Peyer's patch (tissue), 4 donors: Measurements from ENCODE around the gene BRMS1L. TPM values are rescaled to one million over a fixed set of nuclear protein-coding genes. Genes with fewer than 3 reads are reported as not detected.

Experiments used
- DNase-seq, 3 donors: peaks; one replicate each; pipeline ENCODE4 v3.0.0-alpha.2; 2017 to 2019
- H3K27ac ChIP-seq, 4 donors: fragments of 200-600 bp; sonication (generic); one replicate each; pipeline ENCODE4 v1.5.1; 2016 to 2019
- H3K27me3 ChIP-seq, 2 donors: fragments of 200-600 bp; sonication (generic); one replicate each; pipeline ENCODE4 v1.5.1; 2019
- H3K36me3 ChIP-seq, 3 donors: fragments of 200-600 bp; sonication (generic); one replicate each; pipeline ENCODE4 v1.5.1; 2016 to 2019
- H3K4me1 ChIP-seq, 4 donors: fragments of 200-600 bp; sonication (generic); one replicate each; pipeline ENCODE4 v1.5.1; 2016 to 2019
- H3K4me3 ChIP-seq, 4 donors: fragments of 200-600 bp; sonication (generic); 1 replicate in 3 of 4; 2 replicates in 1 of 4; pipeline ENCODE4 v1.5.1; 2016 to 2019; ENCODE audit warnings: mild to moderate bottlenecking in 1 of 4
- H3K9me3 ChIP-seq, 4 donors: fragments of 200-600 bp; sonication (generic); one replicate each; pipeline ENCODE4 v1.5.1; 2016 to 2019; ENCODE audit warnings: mild to moderate bottlenecking in 1 of 4
- POLR2A ChIP-seq, 2 donors: fragments of 450-650 bp; IDR thresholded peaks; one replicate each; pipeline ENCODE4 v1.5.1; 2017; ENCODE audit warnings: antibody characterized with exemption in 2 of 2, mild to moderate bottlenecking in 2 of 2, moderate library complexity in 2 of 2
- total RNA-seq, 4 donors: library from RNA; depleted of rRNA; stranded (reverse); fragments of >200 nt; gene quantifications; one replicate each; pipeline ENCODE4 v1.1.0, GENCODE V29; 2016
- TF ChIP-seq, protein P1 (sequence below), 6 experiments: fragments of 450-650 bp in 4 of 6; fragments of 200-600 bp in 2 of 6; sonication (generic) in 1 of 6; IDR thresholded peaks; one replicate each; pipeline ENCODE4 v1.5.1; 2017 to 2019; ENCODE audit warnings: antibody characterized with exemption in 6 of 6, mild to moderate bottlenecking in 3 of 6, moderate library complexity in 1 of 6

Gene BRMS1L
- total RNA-seq, 4 donors from 2014 or later, result 0.53 to 4.1 (median 2.4) TPM

DNA sequence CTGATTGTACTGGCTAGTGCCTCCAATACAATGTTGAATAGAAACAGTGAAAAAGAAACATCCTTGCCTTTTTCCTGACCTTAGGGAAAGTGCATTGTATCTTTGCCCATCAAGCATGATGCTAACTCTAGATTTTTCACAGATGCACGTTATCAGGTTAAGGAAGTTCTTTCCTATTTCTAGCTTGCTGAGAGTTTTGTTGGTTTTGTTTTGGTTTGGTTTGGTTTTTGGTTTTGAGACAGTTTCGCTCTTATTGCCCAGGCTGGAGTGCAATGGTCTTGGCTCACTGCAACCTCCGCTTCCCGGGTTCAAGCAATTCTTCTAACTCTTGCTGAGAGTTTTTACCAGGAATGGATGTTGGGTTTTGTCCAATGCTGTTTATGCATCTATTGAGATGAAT lies 89.0 kb downstream of the BRMS1L start:
- TF ChIP-seq, protein P1, sequence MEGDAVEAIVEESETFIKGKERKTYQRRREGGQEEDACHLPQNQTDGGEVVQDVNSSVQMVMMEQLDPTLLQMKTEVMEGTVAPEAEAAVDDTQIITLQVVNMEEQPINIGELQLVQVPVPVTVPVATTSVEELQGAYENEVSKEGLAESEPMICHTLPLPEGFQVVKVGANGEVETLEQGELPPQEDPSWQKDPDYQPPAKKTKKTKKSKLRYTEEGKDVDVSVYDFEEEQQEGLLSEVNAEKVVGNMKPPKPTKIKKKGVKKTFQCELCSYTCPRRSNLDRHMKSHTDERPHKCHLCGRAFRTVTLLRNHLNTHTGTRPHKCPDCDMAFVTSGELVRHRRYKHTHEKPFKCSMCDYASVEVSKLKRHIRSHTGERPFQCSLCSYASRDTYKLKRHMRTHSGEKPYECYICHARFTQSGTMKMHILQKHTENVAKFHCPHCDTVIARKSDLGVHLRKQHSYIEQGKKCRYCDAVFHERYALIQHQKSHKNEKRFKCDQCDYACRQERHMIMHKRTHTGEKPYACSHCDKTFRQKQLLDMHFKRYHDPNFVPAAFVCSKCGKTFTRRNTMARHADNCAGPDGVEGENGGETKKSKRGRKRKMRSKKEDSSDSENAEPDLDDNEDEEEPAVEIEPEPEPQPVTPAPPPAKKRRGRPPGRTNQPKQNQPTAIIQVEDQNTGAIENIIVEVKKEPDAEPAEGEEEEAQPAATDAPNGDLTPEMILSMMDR (IDR thresholded peaks at IDR 0.05), result no peak
- no peak for TF ChIP-seq POLR2A (IDR thresholded peaks at IDR 0.05)
- H3K4me1 ChIP-seq, result no peaks in the 10 kb centered on the region
- no peak overlapping the region for H3K4me3 ChIP-seq
- no peak for DNase-seq
- no peaks in the 10 kb centered on the region for H3K27me3 ChIP-seq
- no peak overlapping the region for H3K27ac ChIP-seq
- no peaks in the 10 kb centered on the region for H3K36me3 ChIP-seq
- H3K9me3 ChIP-seq, result no peaks in the 10 kb centered on the region

DNA sequence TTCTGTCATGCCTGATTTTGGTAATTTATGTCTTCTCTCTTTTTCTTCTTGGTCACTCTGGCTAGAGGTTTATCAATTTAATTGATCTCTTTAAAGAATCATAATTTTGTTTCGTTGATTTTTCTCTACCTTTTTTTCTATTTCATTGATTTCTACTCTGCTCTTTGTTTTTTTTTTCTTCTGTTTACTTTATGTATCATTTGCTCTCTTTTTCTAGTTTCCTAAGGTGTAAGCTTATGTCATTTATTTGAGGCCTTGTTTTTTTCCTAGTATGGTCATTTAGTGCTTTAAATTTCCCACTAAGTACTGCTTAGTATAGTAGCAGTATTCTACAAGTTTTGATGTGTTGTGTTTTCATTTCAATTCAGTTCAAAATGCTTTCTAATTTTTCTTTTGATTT lies 89.6 kb downstream of the BRMS1L start:
- no peaks in the 10 kb centered on the region for H3K9me3 ChIP-seq
- no peak for DNase-seq
- H3K27ac ChIP-seq, result no peak overlapping the region
- no peaks in the 10 kb centered on the region for H3K36me3 ChIP-seq
- no peaks in the 10 kb centered on the region for H3K27me3 ChIP-seq
- no peak for TF ChIP-seq POLR2A (IDR thresholded peaks at IDR 0.05)
- TF ChIP-seq, protein P1 (IDR thresholded peaks at IDR 0.05), result no peak
- no peaks in the 10 kb centered on the region for H3K4me1 ChIP-seq
- H3K4me3 ChIP-seq, result no peak overlapping the region

Other genes with a start within 250 kb of the BRMS1L start
- gene RALGAPA1, start 17.0 kb upstream of the BRMS1L start, total RNA-seq, result 100 to 1,000 TPM in 2 of 4 donors, 10 to 100 TPM in 2; 61.8 to 163 (median 89.4) TPM